ENCODE results near the gene EIF2A. TPM values are rescaled to one million over a fixed set of nuclear protein-coding genes. Genes with fewer than 3 reads are reported as not detected.

Gene EIF2A
- total RNA-seq, 1 experiment from 2014 or later: 96.4 TPM

DNA sequence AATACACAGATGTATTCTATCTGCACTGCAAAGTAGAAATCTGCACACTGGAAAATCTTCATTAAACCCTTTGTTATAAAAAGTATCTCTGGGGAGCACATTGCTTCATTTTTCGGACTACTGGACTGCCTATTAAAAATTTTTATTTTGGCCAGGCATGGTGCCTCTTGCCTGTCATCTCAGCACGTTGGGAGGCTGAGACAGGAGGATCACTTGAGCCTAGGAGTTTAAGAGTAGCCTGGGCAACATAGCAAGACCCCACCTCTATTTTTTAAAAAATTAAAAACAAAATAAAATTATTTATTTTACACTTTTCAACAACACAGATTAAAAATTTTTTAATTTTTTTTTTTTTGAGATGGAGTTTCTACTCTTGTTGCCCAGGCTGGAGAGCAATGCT, 6.3 kb upstream of the EIF2A start:
- intact Hi-C loops (cut with micrococcal nuclease; ENCODE audit: unreplicated experiment): no loop called here
- TF ChIP-seq EZH2 (IDR thresholded peaks at IDR 0.05; ENCODE audit: low read depth) (no peak), CTCF (conservative IDR thresholded peaks at IDR 0.05) (no peak)
- DNase-seq: no peak
- Histone ChIP-seq H3K4me3 (no peak overlapping the region), H3K36me3 (ENCODE audit: low read depth) (peaks cover 20% of the 10 kb centered on the region), H3K27ac (no peak overlapping the region), H3K9me3 (ENCODE audit: insufficient read depth, low read depth) (no peaks in the 10 kb centered on the region), H2AFZ (no peak overlapping the region), H3K4me1 (replicated peaks; ENCODE audit: insufficient read depth) (peaks cover 15% of the 10 kb centered on the region), H3K27me3 (ENCODE audit: insufficient read depth, low read depth) (no peaks in the 10 kb centered on the region), H3K4me2 (no peak overlapping the region), H4K20me1 (ENCODE audit: insufficient read depth) (peaks cover 13% of the 10 kb centered on the region; the same call in 1 of the 2 replicates), H3F3A (ENCODE audit: insufficient read depth, low read depth) (peaks cover 30% of the 10 kb centered on the region; the same call in 1 of the 2 replicates), H3K79me2 (ENCODE audit: low read depth) (peaks cover 43% of the 10 kb centered on the region), H3K9me2 (ENCODE audit: insufficient read depth) (no peaks in the 10 kb centered on the region)
- ChIA-PET POLR2A (ENCODE audit: unreplicated experiment) (no interaction called here), CTCF (no interaction called here)
- BruUV-seq (replicated peaks): no TSS peak

GRCh38 chr3:150540991-150541390, 5.6 kb upstream of the EIF2A start:
- ChIA-PET POLR2A (ENCODE audit: unreplicated experiment) (interaction anchor here (0.7 kb wide), 1 partner anchor 693 kb away, joined by 4 read pairs; no protein-coding TSS in a partner anchor), CTCF (no interaction called here)
- Histone ChIP-seq H3F3A (ENCODE audit: insufficient read depth, low read depth) (peaks cover 30% of the 10 kb centered on the region; the same call in 1 of the 2 replicates), H3K79me2 (ENCODE audit: low read depth) (peaks cover 50% of the 10 kb centered on the region), H3K27ac (no peak overlapping the region), H3K4me1 (replicated peaks; ENCODE audit: insufficient read depth) (peaks cover 15% of the 10 kb centered on the region), H3K27me3 (ENCODE audit: insufficient read depth, low read depth) (no peaks in the 10 kb centered on the region), H2AFZ (no peak overlapping the region), H4K20me1 (ENCODE audit: insufficient read depth) (peaks cover 13% of the 10 kb centered on the region; the same call in 1 of the 2 replicates), H3K9me2 (ENCODE audit: insufficient read depth) (no peaks in the 10 kb centered on the region), H3K4me2 (no peak overlapping the region), H3K4me3 (no peak overlapping the region), H3K36me3 (ENCODE audit: low read depth) (peaks cover 20% of the 10 kb centered on the region), H3K9me3 (ENCODE audit: insufficient read depth, low read depth) (no peaks in the 10 kb centered on the region)
- TF ChIP-seq CTCF (conservative IDR thresholded peaks at IDR 0.05) (no peak), EZH2 (IDR thresholded peaks at IDR 0.05; ENCODE audit: low read depth) (no peak)
- intact Hi-C loops (cut with micrococcal nuclease; ENCODE audit: unreplicated experiment): no loop called here
- DNase-seq: no peak
- BruUV-seq (replicated peaks): no TSS peak

- Histone ChIP-seq H3K79me2 (ENCODE audit: low read depth) (peaks cover 66% of the 10 kb centered on the region), H3K9me3 (ENCODE audit: insufficient read depth, low read depth) (no peaks in the 10 kb centered on the region), H3K27ac (no peak overlapping the region), H3K4me2 (no peak overlapping the region), H3K36me3 (ENCODE audit: low read depth) (peaks cover 20% of the 10 kb centered on the region), H3F3A (ENCODE audit: insufficient read depth, low read depth) (peaks cover 39% of the 10 kb centered on the region), H4K20me1 (ENCODE audit: insufficient read depth) (peaks cover 13% of the 10 kb centered on the region; the same call in 1 of the 2 replicates), H3K9me2 (ENCODE audit: insufficient read depth) (no peaks in the 10 kb centered on the region), H2AFZ (no peak overlapping the region), H3K4me1 (replicated peaks; ENCODE audit: insufficient read depth) (peaks cover 21% of the 10 kb centered on the region), H3K27me3 (ENCODE audit: insufficient read depth, low read depth) (no peaks in the 10 kb centered on the region), H3K4me3 (no peak overlapping the region)
- no peak for TF ChIP-seq EZH2 (IDR thresholded peaks at IDR 0.05; ENCODE audit: low read depth)
- no peak for TF ChIP-seq CTCF (conservative IDR thresholded peaks at IDR 0.05)
- DNase-seq: no peak
- intact Hi-C loops (cut with micrococcal nuclease; ENCODE audit: unreplicated experiment): no loop called here
- ChIA-PET CTCF (no interaction called here), POLR2A (ENCODE audit: unreplicated experiment) (interaction anchor here (0.6 kb wide), 1 partner anchor 762 kb away, joined by 3 read pairs; no protein-coding TSS in a partner anchor)
- no TSS peak for BruUV-seq (replicated peaks)
Observed at GRCh38 chr3:150543128-150543527, 3.5 kb upstream of the EIF2A start.
